ENCODE measurements around the gene NPIPA5.
"Not testable (repeated sequence)": the region's sequence is repeated elsewhere in the genome, so short reads cannot be mapped to it uniquely, and the experiment has no call there.

NPIPA5 gene

DNA sequence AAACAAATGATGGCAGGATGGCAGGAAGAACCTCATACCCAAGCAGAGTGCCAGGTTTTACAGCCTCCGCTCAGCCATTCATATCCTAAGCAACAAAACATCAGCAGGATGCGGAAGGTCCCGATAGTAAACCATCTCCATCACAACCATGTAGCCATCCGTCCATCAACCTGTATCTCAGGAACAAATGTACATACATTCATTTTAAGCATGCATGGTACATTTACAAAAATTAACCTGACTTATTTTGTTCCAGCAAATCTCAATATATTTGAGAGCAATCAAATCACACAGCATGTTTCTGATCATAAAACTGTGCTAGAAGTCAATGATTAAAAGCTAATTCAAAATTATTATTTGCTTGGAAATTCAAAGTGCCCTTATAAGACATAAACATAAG lies at the start of gene NPIPA5:
Gene NPIPA5, minus strand, starts transcription at position 101 of the 400 bp plus-strand sequence. Its CDS starts 0 bp downstream, at position 101.
- in situ Hi-C loops (cut with MboI; ENCODE audit: low sequenced_read_pairs); H3K27me3 ChIP-seq (ENCODE audit: low read depth); H3K4me1 ChIP-seq; H3K4me3 ChIP-seq; DNase-seq (ENCODE audit: low spot score in 2 of 2); H3K36me3 ChIP-seq (replicated peaks); H3K9me3 ChIP-seq: not testable (repeated sequence)

DNA sequence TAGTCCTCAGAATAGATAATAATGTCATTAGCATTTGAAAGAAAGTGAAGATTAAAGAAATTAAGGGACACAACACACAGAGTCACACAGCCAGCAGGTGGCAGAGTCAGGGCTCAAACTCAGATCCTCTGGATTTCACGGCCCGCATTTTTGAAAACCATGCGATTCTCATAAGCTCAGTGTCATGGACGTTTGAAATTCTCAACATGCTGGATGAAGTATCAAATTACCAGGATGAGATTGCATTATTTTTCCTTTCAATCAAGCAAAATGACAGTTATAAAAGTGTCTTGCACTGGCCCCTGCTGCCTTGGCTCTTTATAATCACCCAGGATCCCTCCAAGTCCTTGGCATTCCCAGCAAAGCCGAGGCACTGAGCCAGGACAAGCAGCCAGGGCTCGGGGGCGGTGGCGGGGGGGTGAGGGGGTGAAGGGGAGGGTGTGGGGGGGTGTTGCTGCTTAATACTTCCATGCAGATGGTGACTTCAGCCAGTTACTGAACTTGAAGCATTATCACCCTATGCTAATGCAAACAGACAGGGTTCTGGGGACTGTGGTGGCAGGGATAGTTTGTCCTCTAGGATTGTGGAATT lies 49.6 kb upstream of the NPIPA5 start:
- in situ Hi-C loops (cut with MboI; ENCODE audit: low sequenced_read_pairs): no loop called here
- H3K4me3 ChIP-seq: no peak overlapping the region
- peak; percentile 47 to 65 for DNase-seq (ENCODE audit: low spot score in 2 of 2)
- no peaks in the 10 kb centered on the region for H3K36me3 ChIP-seq (replicated peaks)
- H3K4me1 ChIP-seq: no peaks in the 10 kb centered on the region
- no peaks in the 10 kb centered on the region for H3K27me3 ChIP-seq (ENCODE audit: low read depth)
- H3K9me3 ChIP-seq: no peaks in the 10 kb centered on the region

DNA sequence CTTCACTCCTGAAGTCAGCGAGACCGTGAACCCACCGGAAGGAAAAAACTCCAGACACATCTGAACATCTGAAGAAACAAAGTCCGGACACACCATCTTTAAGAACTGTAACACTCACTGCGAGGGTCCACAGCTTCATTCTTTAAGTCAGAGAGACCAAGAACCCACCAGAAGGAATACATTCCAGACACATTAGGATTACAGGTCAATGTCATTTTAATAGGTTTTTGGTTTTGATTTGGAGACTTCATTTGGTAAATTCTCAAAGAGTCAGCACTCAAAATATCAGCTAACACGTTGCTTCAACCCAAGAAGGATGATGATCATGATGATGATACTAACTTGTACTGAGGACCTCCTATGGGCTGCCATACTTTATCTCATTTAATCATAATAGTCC lies 48.7 kb upstream of the NPIPA5 start:
- H3K4me3 ChIP-seq: no peak overlapping the region
- in situ Hi-C loops (cut with MboI; ENCODE audit: low sequenced_read_pairs): no loop called here
- no peak for DNase-seq (ENCODE audit: low spot score in 2 of 2)
- H3K4me1 ChIP-seq: no peaks in the 10 kb centered on the region
- H3K9me3 ChIP-seq: no peaks in the 10 kb centered on the region
- no peaks in the 10 kb centered on the region for H3K27me3 ChIP-seq (ENCODE audit: low read depth)
- H3K36me3 ChIP-seq (replicated peaks): no peaks in the 10 kb centered on the region

DNA sequence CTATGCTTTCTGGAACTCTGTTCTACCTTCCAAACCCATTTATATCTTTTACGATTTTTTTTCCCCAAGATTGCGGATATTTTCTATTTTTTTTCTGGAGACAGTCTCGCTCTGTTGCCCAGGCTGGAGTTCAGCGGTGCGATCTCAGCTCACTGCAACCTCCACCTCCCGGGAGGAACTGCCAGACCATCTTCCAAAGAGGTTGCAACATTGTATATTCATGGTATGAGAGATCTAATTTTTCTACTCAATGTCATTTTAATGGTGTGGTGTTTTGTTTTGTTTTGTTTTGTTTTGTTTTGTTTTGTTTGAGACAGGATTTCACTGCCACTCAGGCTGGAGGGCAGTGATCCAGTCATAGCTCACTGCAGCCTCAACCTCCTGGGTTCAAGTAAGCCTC lies 47.8 kb upstream of the NPIPA5 start:
- Histone ChIP-seq H3K4me3 (no peak overlapping the region), H3K4me1 (no peaks in the 10 kb centered on the region), H3K27me3 (ENCODE audit: low read depth) (no peaks in the 10 kb centered on the region), H3K9me3 (no peaks in the 10 kb centered on the region), H3K36me3 (replicated peaks) (no peaks in the 10 kb centered on the region)
- in situ Hi-C loops (cut with MboI; ENCODE audit: low sequenced_read_pairs): no loop called here
- DNase-seq (ENCODE audit: low spot score in 2 of 2): no peak

DNA sequence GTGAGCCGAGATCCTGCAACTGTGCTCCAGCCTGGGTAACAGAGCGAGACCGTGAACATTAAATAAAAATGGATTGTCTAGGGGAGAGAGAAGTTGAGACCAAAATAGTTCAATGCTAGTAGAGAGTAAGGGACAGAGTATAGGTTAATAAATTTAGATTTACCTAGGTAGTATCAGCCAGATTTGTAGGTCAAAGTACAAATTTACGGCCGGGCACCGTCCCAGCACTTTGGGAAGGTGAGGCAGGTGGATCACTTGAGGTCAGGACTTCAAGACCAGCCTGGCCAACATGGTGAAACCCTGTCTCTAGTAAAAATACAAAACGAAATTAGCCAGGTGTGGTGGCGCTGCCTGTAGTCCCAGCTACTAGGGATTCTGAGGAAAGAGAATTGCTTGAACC lies 44.1 kb upstream of the NPIPA5 start:
- Histone ChIP-seq H3K4me3 (no peak overlapping the region), H3K4me1 (no peaks in the 10 kb centered on the region), H3K9me3 (no peaks in the 10 kb centered on the region), H3K36me3 (replicated peaks) (no peaks in the 10 kb centered on the region), H3K27me3 (ENCODE audit: low read depth) (no peaks in the 10 kb centered on the region)
- in situ Hi-C loops (cut with MboI; ENCODE audit: low sequenced_read_pairs): no loop called here
- no peak for DNase-seq (ENCODE audit: low spot score in 2 of 2)

DNA sequence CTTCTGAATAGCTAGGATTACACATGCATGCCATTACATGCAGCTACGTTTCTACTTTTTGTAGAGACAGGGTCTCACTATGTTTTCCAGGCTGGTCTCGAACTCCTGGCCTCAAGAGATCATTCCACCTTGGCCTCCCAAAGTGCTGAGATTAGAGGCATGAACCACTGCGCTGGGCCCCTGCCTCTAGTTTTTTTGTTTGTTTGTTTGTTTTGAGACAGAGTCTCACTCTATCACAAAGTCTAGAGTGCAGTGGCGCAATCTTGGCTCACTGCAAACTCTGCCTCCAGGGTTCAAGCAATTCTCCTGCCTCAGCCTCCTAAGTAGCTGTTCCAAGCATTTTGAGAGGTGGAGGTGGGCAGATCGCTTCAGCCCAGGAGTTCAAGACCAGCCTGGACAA lies 43.6 kb upstream of the NPIPA5 start:
- H3K9me3 ChIP-seq; H3K27me3 ChIP-seq (ENCODE audit: low read depth); H3K4me1 ChIP-seq; H3K4me3 ChIP-seq; DNase-seq (ENCODE audit: low spot score in 2 of 2); H3K36me3 ChIP-seq (replicated peaks); in situ Hi-C loops (cut with MboI; ENCODE audit: low sequenced_read_pairs): not testable (repeated sequence)

DNA sequence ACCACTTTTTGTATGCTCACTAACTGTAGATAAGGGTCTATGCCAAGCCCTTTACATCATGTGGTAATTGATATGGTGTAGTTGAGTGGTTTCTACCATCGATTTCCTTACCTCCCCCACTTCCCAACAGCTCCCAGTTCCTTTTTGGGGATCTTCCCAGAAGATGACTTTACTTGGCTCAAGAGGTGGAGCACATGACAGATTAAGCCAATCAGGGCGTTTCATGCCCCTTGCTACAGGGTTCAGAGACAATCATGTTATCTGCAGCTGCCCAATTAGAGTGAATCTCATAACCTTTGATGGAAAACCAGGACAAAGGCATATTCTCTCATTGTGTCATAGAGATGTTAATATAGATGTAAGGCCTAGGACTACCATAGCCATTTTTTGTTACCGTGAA lies 40.1 kb upstream of the NPIPA5 start:
- Histone ChIP-seq H3K4me3 (no peak overlapping the region), H3K36me3 (replicated peaks) (no peaks in the 10 kb centered on the region), H3K4me1 (no peaks in the 10 kb centered on the region), H3K9me3 (no peaks in the 10 kb centered on the region), H3K27me3 (ENCODE audit: low read depth) (no peaks in the 10 kb centered on the region; the same call in 1 of the 2 replicates)
- DNase-seq (ENCODE audit: low spot score in 2 of 2): no peak
- in situ Hi-C loops (cut with MboI; ENCODE audit: low sequenced_read_pairs): no loop called here

DNA sequence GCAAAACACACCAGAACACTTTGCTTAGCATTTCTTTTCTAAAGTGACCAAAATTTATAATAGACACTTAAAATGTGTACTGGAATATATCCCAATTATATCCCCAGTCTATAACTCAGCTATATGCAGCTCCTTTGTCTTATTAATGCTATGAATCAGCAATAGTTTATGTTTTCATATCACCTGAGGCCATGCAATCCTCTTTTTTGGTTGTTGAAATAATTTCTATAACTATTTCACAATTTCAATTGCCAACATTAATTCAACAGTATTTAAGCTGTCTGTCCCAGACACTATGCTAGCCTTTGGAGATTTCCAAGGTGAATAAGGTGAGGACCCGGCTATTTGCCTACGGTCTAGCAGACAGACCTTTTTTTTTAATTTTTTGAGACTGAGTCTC lies 39.1 kb upstream of the NPIPA5 start:
- Histone ChIP-seq H3K9me3 (no peaks in the 10 kb centered on the region), H3K4me1 (no peaks in the 10 kb centered on the region), H3K4me3 (no peak overlapping the region), H3K36me3 (replicated peaks) (no peaks in the 10 kb centered on the region), H3K27me3 (ENCODE audit: low read depth) (no peaks in the 10 kb centered on the region; the same call in 1 of the 2 replicates)
- in situ Hi-C loops (cut with MboI; ENCODE audit: low sequenced_read_pairs): no loop called here
- no peak for DNase-seq (ENCODE audit: low spot score in 2 of 2)

DNA sequence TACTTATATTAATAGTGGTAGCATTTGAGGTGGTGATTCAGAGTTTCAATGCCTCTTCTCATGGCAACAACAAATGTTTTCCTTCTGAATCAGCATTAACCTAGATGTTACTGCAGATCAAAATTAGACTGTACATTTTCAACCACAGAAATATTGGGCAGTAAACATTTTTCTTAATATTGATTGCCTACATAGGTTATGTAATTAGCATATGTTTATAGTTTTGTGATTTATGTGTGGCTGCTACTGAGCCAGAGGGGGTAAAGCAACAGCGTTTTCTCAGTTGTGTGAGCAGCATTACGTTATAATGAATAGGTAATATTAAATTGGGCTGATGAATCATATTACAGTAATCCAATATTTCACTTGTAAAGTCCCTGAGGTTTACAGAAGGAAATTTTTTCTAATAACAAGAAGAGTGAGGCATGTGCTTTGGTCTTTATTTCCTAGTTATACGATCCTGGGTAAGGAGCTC lies 37.5 kb upstream of the NPIPA5 start:
- Histone ChIP-seq H3K4me3 (no peak overlapping the region), H3K4me1 (no peaks in the 10 kb centered on the region), H3K9me3 (no peaks in the 10 kb centered on the region), H3K36me3 (replicated peaks) (no peaks in the 10 kb centered on the region), H3K27me3 (ENCODE audit: low read depth) (no peaks in the 10 kb centered on the region; the same call in 1 of the 2 replicates)
- in situ Hi-C loops (cut with MboI; ENCODE audit: low sequenced_read_pairs): no loop called here
- DNase-seq (ENCODE audit: low spot score in 2 of 2): no peak

DNA sequence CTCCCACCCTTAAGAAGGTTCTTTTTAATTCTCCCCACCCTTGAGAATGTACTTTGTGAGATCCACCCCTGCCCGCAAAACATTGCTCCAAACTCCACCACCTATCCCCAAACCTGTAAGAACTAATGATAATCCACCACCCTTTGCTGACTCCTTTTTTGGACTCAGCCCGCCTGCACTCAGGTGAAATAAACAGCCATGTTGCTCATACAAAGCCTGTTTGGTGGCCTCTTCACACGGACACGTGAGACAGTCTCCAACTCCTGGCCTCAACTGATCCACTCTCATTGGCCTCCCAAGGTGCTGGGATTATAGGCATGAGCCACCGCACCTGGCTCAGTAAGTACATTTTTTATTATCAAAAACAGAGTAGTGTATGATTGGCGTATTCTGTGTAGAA lies 31.4 kb upstream of the NPIPA5 start:
- H3K4me3 ChIP-seq; H3K9me3 ChIP-seq; H3K36me3 ChIP-seq (replicated peaks); DNase-seq (ENCODE audit: low spot score in 2 of 2); H3K4me1 ChIP-seq; H3K27me3 ChIP-seq (ENCODE audit: low read depth); in situ Hi-C loops (cut with MboI; ENCODE audit: low sequenced_read_pairs): not testable (repeated sequence)

DNA sequence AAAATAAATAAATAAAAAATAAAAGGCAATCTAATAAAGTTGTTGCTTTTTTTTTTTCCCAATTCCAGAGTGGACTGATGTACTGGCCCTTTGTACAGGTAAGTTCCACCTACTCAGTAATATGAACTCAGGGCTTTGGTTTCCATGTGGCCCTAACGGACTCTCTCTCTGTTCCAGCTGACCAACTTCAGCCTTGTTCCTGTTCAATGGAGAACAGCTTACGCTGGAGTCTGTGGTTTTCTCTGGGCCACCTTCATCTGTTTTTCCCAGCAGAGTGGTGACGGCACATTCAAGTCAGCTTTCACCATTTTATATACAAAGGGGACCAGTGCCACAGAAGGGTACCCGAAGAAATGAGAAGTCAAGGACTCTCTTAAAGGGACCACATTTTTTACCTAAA lies 29.7 kb upstream of the NPIPA5 start:
- H3K4me1 ChIP-seq; DNase-seq (ENCODE audit: low spot score in 2 of 2); H3K27me3 ChIP-seq (ENCODE audit: low read depth); in situ Hi-C loops (cut with MboI; ENCODE audit: low sequenced_read_pairs); H3K9me3 ChIP-seq; H3K36me3 ChIP-seq (replicated peaks); H3K4me3 ChIP-seq: not testable (repeated sequence)

DNA sequence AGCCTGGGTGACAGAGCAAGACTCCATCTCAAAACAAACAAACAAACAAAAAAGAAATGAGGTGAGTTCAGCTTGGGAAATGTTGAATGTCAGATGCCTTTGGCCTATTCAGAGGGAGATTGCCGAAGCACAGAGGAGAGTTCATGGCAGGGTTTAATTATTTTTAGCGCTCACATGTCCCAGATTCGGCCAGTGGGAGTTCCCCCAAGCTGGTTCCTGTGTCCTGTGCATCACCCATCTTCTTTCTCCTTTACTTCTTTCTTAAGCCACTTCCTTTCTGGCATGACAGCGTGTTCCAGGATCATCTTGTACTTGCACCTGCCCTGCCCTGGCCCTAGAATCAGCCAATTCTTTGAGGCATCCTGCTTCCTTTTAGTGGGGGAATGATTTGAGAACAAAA lies 26.7 kb upstream of the NPIPA5 start:
- H3K4me1 ChIP-seq: no peaks in the 10 kb centered on the region
- H3K9me3 ChIP-seq: no peaks in the 10 kb centered on the region
- no peak overlapping the region for H3K4me3 ChIP-seq
- H3K27me3 ChIP-seq (ENCODE audit: low read depth): no peaks in the 10 kb centered on the region
- in situ Hi-C loops (cut with MboI; ENCODE audit: low sequenced_read_pairs): no loop called here
- H3K36me3 ChIP-seq (replicated peaks): peaks cover 11% of the 10 kb centered on the region
- DNase-seq (ENCODE audit: low spot score in 2 of 2): no peak

DNA sequence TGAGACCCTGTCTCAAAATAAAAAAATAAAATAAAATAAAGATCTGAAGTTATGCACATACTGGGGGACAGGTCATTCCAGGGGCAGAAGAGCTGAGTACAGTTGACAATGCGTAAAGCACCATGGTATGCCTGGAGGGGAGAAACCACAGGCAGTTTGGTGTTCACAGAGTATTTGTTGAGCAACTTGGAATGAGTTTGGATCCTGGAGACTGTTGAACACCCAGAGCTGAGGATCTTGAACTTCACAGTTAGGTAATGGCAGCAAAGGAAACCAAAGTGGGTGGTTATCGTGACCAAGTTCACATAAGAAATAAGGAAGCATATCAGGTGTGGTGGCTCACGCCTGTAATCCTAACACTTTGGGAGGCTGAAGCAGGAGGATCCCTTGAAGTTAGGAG lies 26.0 kb upstream of the NPIPA5 start:
- H3K9me3 ChIP-seq; in situ Hi-C loops (cut with MboI; ENCODE audit: low sequenced_read_pairs): not testable (repeated sequence)
- H3K36me3 ChIP-seq (replicated peaks): peaks cover 11% of the 10 kb centered on the region

DNA sequence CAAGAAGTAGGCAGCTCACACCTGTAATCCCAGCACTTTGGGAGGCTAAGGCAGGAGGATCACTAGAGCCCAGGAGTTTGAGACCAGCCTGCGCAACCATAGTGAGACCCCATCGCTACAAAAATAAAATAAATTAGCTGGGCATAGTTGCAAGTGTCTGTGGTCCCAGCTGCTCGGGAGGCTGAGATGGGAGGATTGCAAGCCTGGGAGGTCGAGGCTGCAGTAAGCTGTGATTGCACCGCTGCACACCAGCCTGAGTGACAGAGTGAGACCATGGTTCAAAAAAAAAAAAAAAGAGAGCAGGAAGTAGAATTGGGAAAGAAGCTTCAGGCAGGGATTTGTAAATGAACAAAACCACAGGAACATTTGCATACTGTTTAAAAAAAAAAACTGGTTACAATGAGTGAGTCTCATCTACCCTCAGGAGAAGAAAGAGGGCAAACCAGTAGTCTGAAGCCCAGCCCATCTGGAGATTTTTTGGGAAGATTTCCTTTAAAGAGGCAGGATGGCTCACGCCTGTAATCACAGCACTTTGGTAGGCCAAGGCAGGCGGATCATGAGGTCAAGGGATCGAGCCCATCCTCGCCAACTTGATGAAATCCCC lies 25.4 kb upstream of the NPIPA5 start:
- Histone ChIP-seq H3K4me1 (no peaks in the 10 kb centered on the region), H3K36me3 (replicated peaks) (peaks cover 11% of the 10 kb centered on the region), H3K4me3 (no peak overlapping the region), H3K27me3 (ENCODE audit: low read depth) (no peaks in the 10 kb centered on the region), H3K9me3 (no peaks in the 10 kb centered on the region)
- peak in 1 of 2 experiments; percentile 35 for DNase-seq (ENCODE audit: low spot score in 2 of 2)
- in situ Hi-C loops (cut with MboI; ENCODE audit: low sequenced_read_pairs): no loop called here

More for the DNA sequence above, 26.0 kb upstream of the NPIPA5 start:
- DNase-seq (ENCODE audit: low spot score in 2 of 2); H3K4me1 ChIP-seq; H3K27me3 ChIP-seq (ENCODE audit: low read depth); H3K4me3 ChIP-seq: not testable (repeated sequence)

DNA sequence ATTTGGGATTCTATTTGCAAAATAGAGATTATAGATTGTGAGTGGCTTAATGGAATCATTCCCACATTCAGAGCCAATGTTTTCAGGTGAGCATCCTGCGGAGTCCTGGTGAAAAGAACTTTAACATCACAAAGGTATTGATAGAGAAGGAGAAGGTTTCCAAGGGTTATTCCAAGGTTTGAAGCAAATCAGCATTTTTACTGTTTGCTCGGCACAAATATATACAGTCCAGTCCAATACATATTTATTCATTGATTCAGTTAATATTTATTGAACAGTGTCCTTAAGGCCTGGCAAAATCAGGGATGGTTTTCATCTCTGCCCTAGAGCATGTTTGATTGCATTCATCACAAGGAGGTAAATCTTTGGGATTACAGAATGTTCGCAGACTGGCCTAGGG lies 23.9 kb upstream of the NPIPA5 start:
- no peaks in the 10 kb centered on the region for H3K4me1 ChIP-seq
- no peaks in the 10 kb centered on the region for H3K9me3 ChIP-seq
- in situ Hi-C loops (cut with MboI; ENCODE audit: low sequenced_read_pairs): no loop called here
- peaks cover 11% of the 10 kb centered on the region for H3K36me3 ChIP-seq (replicated peaks)
- no peaks in the 10 kb centered on the region for H3K27me3 ChIP-seq (ENCODE audit: low read depth)
- no peak for DNase-seq (ENCODE audit: low spot score in 2 of 2)
- H3K4me3 ChIP-seq: no peak overlapping the region
